HG03520 (cell line): ENCODE results near the gene PITRM1.

Experiments used
- ATAC-seq: cut with Tn5 transposase; IDR thresholded peaks from one replicate; pipeline ENCODE4 v1.9.1; 2021; ENCODE audit warnings: mild to moderate bottlenecking, moderate library complexity; ENCODE audit not compliant: unreplicated experiment

PITRM1 gene

DNA sequence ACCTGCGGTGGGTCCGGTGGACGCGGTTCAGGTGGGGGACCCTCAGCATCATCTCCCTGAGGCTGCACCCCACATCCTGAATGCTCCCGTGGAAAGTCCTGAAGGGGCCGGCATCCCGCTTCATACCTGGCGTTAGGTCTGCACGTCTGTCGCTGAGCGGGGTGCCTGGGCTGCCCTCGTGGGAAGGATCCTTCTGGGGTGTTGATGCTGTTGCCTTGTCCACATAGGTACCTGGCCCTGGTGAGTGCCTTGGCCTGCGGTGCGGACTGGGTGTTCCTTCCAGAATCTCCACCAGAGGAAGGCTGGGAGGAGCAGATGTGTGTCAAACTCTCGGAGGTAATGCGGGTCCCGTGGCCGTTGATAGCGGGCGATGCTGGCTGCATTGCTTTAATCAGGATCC is 67.4 kb downstream of the PITRM1 start:
- no peak for ATAC-seq

DNA sequence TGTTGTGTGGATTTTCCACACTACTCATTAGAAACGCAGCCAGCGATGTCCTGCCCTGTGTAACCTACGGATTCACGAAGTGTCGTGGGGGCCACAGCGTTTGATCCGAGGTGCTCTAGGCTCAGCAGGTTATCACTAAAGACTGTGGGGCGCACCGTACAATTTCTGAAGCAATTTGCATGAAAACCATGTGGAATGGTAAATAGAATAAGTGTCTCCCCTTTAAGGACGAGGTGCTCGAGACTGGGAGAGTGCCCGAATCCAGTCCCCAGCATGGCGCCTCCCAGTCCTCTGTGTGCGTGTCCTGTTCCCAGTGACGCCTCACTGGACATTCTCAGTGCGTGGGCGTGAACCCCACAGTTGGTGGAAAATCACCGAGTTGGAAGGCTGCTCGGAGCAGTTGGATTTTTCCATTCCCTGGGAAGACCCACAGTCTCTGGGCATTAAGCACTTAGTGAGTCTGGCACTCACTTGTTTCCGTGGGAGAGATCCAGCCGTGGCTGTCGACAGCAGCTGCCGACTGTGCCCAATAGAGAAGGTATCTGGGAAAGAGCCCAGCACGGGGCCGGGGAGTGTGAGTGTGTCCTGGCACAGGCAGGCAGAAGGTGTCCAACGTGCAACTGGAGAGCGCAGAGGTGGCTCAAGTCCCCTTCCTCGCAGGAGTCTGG is 68.2 kb downstream of the PITRM1 start:
- no peak for ATAC-seq

DNA sequence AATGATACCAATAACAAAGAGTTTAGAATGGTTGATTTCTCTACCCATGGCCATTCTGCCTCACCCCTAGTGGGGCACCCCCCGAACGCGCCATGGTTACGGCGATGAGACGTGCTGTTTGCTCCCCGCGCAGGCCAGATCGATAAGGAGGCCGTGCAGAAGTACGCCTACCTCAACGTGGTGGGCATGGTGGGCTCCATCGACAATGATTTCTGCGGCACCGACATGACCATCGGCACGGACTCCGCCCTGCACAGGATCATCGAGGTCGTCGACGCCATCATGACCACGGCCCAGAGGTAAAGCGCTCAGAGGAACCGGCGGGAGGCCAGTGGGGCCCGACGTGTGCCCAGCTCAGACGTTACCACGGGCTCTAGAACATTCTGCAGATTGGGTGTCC is 68.9 kb downstream of the PITRM1 start:
- no peak for ATAC-seq

DNA sequence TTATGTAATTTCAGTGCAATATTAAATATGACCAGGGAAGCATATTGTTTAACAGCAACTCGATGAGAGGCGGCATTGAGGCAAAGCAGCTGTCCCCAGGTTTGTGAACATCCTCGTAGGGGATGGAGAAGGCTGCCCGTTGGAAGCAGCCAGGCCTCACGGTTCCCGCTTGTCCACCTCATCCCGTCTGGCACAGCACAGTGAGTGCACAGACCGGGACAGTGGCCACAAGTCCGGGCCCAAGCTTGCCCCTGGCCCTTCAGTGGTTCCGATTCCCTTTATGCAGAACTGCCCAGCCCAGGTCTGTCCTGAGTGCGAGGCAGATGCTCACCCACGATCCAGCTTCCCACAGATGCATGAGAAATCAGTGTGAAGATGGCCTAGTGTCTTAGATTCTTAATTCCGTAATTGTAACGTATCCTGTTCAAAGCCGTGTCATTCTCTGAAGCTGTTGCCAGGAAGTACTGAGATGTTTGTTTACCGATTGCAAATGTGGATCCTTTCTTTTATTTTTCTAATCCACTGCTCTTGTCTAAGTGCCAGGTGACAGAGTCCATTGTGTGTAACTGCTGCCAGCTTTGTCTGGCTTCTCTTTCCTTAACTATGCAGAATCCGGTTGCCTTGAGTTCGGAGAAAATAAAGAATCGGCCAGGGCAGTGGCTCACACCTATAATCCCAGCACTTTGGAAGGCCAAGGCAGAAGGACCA is 69.7 kb downstream of the PITRM1 start:
- ATAC-seq = no peak

DNA sequence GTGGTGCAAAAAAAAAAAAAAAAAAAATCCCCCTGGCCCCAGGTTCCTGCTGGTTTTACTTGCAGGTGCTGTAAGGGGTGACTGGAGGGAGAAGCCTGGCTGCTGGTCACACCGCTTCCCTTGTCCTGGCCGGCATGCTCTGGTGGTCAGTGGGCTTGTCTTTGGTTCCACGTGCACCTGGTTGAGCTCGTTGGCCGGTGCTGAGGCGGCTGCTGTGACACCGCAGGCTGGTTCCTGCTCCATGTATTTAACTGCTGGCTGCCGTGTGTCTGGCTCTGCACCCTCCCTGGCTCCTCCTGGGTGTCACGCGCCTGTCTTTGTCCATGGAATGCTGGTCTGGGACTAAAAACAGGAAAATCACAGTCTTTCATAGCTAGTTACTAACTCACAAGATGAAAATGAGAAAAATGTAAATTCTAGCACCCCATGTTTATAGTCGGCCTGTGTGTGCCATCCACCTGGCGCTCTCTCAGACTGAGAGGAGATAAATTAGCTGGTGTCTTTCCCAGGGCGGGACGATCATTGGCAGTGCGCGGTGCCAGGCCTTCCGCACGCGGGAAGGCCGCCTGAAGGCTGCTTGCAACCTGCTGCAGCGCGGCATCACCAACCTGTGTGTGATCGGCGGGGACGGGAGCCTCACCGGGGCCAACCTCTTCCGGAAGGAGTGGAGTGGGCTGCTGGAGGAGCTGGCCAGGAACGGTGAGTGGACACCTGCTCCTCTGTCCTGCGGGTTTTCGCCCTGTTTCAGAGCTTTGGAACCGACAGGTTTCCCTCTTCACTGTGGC is 71.5 kb downstream of the PITRM1 start:
- no peak for ATAC-seq

DNA sequence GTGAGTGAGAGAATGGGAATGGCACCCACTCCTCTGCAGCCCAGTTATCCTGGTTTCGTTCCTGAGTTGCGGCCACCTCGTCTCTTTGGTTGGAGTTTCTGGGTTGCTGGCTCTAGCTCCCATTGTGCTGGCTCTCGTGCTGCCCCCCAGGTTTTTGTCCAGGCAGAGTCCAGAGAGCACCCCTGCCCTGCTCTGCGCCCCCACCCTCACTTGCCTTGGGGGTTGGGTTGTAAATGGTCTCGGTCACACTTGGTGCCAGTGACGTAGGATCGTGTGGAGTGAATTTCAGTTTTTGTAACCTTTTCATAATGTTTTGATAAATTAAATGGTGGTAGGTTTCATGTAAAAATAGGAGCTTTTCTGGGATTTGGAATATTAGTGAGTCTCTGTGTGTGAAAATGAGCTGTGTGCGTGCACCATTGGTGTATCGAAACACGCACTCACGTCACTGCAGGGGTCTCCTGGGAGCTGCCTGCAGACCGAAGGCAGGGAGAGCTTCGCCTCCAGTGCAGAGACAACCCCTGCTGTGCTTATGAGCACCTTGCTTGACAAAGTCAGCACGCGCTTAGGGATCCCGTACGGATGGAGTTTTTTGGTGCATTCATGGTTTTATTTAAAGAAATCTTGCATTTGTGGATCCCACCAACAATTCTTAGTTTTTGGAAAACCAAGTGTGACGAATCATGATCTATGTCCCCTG is 72.3 kb downstream of the PITRM1 start:
- no peak for ATAC-seq

DNA sequence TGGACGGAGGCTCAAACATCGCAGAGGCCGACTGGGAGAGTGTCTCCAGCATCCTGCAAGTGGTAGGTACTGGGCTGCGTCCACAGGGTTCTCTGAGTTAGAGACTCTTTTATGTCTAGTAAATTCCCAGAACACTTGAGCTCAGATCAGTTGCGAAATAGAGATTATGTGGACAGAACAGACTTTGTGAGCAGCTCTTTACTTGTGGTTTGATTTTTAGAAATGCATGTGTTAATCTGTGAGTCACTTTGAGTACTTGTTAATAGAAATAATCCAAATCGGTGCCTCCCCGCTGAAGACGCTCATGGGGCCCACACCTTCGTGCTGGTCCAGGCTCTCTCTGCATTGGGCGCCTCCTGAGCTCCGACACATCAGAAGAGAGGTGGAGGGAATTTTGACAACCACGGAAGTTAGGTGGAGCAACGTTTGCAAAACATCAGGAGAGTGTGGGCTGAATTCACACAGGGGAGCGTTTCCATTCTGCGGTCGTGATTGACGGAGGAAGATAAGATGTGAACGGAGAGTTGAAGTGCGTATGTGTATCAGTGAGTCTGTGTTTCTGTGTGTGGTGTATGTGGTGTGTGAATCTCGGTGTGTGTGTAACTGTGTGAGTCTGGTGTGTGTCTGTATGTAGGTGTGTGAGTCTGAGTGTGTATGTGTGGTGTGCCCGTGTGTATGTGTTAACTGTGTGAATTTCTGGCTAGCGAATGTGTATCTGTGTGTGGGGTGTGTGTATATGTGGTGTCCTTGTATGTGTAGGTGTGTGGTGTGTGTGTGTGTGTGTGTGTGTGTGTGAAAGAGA is 73.1 kb downstream of the PITRM1 start:
- no peak for ATAC-seq

DNA sequence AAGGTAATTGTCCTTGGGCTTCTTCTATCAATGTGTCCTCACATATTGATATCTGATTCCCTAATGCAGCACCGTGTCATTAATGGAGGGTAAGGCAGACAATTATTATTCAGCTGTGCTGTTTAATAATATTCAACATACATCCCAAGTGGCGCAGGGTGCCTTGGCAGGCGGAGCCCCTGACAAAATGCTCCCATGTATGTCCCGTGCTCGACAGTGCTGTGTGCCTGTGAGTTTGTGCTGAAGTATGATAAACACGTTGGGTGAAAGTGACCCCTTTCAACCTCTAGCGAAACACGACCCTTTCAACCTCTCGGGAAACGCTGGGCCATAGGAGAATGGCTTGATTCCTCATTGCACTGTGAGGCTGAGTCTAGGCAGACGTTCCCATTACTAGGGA is 73.9 kb downstream of the PITRM1 start:
- no peak for ATAC-seq

DNA sequence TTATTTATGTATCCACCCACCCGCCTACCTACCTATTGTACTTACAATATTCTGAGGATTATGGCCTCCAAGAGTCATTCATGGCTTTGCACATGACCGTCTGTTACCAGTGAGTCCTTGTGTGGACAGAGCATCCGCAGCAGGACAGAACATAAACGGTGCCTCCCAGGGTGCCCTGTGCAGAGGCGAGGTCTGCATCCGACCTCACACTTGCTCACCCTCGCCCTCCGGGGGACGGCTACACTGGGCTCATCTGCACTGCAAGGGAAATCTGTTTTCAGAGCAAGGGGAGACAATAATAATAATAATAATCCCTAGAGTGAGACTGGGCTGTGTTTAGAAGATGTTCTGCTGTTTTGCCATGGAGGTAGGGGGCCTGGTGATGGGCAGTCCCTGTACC is 75.4 kb downstream of the PITRM1 start:
- no peak for ATAC-seq

DNA sequence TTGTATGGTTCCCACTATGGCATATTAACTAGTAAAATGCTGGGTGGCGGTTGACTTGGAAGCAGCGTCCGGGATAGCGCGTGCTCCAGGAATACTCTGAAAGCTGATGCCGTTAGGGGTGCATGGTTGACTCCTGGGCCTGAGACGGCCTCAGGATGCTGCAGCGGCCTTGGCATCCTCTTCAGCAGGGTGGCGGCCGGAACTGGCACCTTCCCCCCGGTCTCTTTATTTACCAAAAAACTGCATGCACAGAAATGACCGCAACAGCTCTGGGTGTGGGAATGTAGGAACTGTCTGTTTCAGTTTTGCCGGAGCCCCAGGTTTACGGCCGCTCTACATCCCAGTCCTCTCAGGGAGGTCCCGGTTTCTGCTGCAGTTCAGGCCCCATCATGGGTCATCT is 76.4 kb downstream of the PITRM1 start:
- no peak for ATAC-seq

DNA sequence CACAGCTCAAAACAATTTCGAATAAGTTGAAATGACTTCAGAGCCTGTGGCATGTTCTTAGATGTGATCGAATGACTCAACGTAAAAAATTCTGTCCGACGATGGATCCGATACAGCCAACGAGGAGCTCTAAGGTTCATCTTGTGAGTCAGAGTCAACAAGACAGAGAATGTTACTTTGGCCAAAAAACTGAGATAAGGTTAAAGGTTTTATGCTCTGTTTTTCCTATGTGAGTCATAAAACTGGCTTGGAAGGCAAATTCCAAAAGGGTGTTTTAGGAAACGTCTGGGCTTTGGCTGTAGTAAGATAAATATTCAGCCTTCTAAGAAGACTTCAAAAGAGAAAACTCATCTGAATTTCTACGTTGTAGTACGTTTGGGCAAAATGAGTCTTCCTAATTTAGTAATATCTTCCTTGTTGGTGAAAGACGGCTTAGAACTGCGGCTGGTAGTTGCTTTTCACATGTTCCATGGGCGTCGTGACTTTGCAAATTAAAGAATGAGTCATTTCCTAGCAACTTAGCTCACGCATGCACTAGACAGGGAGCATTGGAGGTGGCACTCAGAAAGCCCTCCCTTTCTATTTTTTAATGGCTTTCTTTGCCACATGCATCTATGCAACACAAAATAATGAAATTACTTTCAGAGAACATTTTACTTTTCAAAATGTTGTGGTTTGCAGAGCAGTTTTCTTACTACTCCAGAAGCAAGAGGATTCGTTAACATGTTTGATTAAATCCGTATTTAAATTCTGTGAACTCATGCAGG is 77.0 kb downstream of the PITRM1 start:
- ATAC-seq = no peak

DNA sequence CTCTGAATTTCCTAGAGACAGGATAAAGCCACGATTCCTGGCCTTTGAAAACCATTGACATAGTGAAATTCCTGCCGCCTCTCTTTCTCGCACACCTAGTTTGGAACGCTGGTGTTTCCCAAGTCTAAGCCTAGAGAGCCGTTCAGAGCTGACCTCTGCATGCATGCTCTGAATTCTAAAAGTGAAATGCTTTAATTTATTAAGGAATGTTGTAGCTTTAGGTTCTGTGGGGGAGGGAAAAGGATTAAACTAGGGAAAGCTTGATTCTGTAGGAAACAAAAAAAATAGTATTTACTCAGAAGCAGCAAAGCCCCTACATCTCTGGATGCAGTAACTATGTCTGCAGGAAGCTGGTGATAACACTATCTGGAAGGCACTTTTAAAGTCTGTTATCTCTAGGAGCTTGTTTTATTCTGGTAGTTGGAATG is 78.0 kb downstream of the PITRM1 start:
- no peak for ATAC-seq

DNA sequence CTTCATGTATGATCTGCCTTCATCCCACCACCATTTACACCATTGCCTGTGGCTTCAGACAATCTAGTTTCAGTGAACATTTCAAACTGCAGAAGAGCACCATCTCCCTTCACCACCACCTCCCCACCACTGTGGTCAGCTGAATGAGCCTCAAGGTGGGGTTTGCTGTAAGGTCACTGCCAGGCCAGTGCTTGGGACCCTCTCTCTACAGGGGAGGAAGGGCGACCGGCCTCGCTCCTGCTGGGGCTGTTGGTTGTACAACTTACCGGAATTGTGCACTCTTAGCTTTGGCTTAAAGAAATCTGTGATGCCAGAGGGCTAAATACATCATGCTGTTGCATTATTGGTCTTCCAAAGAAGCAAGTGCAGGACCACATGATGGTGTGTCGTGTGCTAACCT is 78.6 kb downstream of the PITRM1 start:
- ATAC-seq = no peak

DNA sequence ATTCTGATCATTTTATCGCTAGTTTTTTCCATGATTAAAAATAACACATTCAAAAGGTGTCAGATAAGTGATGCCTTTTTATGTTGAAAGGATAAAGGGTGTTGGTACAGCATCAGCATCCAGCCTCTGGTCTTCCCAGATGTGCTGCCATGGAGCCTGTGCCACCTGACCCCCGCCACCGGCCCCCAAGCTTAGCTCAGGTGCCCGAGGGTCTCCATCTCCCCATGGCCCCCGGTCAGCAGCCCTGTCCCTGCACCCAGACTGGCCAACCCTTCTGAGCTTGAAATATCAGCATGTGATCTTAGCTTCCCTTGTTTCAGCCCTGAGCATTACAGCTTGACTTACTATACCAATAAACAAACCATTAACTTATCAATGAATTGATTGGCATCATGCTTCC is 80.7 kb downstream of the PITRM1 start:
- no peak for ATAC-seq

DNA sequence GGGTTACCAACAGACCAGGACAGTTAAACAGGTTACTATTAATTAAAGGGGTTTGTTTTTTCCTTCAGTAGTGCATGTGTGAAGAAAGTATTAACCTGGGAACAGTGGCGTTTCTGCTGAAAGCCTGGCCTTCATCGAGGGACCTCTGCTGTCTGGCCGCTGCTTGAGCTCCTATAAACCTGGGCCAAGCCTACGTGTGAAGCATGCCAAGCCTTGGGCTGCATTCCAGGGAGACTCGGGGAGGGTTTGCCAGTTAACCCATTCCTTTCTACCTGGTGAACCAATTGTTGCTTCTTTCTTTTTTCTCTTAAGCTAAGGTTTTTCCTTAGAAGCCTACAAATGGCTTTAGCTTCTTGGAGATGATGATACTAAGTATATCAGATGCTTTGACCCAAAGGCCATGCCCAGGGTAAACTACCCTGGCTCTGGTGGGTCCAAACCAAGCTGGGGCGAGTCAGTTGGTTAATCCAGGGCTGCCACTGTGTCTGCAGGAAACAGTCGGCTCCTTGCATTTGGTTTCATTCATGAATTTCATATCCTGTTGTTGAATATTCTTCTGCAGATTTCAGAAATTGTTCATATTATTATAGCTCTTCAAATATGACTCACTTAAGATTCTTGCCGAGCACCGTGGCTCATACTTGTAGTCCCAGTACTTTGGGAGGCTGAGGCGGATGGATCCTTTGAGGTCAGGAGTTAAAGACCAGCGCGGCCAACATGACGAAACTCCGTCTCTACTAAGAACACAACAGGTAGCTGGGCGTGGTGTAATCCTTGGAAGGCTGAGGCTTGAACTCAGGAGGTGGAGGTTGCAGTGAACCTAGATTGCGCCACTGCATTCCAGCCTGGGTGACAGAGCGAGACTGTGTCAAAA is 81.4 kb downstream of the PITRM1 start:
- ATAC-seq = no peak

DNA sequence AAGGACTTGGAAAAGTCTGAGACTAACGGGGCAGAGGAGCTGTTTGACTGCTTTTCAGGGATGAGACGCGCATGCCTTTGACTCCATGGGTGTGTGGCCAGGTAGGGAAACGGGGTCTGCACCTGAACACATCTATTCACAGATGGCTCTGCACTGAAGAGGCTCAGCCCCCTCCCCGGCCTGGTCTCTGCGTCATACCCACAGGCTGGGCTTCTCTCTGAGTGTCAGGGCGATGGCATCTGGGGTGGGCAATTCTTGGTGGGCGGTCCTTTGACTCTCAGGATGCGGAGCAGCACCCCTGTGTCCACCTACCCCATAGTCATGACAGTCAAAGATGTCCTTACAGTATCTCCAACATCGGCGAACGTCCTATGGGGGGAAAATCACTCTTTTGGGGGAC is 82.2 kb downstream of the PITRM1 start:
- no peak for ATAC-seq
